GM21717 (cell line): ENCODE measurements around the gene CDK5R2.

Experiments used
- ATAC-seq: cut with Tn5 transposase; IDR thresholded peaks from one replicate; pipeline ENCODE4 v1.9.1; 2021; ENCODE audit warnings: mild to moderate bottlenecking, moderate library complexity; ENCODE audit not compliant: unreplicated experiment

CDK5R2 gene

DNA sequence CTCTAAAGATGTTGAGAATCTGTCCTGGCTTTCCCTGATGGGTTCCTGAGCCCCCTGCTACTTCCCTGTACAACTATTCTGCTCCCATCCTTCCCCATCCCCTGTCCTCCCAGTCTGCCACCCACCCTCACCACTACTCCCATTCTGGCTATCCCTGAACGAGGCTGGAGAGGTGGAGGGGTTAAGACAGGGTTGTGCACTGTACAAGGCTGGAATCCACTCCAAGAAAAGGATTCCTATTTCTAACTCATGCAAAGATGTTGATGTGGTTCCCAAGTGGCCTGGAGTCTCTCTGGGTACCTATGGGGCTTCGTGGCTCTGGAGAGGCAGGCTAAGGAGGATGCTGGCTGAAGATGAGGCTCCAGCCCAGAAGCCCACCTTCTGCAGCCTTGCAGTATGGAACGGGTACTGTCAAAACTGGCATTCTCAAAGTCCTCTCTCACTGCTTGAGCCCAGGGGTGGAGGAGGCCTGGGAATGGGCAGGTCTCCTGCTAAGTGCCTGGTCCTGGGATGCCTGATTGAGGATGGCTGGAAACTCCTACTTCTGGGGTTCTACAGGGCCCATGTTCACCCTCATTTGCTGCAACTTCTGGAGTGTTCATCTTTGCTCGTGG is 26.8 kb downstream of the CDK5R2 start:
- no peak for ATAC-seq

DNA sequence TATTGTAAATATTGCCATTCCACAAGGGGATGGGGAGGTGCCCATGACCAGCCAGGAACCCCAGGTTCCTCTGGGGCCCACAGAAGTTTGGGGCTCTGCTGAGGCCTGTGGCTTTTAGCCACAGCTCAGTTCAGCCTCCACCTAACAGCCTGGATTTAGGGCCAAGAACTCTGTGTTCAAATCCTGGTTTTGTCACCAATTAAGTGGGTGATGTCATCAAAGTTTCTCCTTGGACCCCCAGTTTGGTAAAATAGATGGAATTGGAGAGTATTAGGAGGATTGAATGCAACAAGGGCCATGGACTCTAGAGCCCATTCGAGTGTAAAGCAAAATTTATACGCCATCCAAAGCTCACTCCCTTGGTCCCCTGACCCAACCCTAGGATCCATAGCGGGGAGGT is 28.7 kb downstream of the CDK5R2 start:
- ATAC-seq: no peak

DNA sequence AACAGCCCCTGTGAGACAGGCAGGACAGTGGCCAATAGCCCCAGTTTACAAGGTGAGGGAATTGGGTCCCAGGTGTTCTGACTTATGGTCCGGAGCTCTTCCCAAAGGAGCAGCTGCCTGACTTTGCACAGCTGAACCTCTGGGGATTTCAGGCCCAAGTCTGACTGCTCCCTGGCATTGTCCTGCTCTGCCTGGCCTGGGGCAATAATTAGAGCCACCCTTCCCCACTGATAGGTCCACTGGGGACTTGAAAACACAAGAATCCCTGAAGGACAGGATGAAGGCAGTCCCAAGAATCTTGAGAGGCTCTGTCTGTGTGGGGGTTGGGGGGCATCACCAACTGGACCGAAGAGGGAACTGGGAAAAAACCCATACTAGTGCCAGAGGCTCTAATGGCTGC is 29.2 kb downstream of the CDK5R2 start:
- ATAC-seq: no peak

DNA sequence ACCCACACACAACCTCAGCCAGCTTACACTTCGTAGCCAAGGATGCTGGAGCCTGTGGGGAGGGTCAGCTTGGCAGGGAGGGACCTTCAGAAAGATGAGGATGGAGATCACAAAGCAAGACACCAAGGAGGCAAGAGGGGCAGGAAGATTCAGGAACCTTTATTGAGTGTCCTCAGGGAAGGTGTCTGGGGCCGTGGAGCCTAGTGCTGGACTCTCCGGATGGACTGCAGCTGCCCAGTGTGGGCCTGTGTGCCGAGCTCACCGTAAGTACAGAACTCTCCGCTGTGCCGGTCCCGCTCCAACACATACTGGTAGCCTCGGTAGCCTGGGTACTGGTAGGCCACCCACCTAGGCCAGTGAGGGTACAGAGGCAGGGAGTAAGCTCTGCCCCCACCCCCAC is 30.6 kb downstream of the CDK5R2 start:
- ATAC-seq: no peak

DNA sequence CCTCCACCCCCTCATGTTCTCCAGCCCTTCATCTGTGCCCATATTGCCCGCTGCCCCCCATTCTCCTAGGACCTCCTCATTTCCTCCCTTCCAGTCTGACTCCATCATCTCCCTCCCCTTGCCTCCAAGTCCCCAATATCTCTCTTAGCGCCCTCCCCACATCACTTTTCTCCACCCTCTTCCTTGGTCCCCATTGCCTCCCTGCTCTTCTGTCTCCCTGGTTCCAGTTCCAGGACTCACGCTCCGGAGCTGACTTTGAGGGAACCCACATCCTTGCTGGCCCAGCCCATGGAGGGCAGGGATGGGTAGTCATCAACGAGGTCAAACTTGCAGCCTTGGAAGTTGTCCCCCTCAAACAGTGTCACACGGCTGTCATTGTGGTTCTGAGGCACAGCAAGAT is 31.1 kb downstream of the CDK5R2 start:
- ATAC-seq: no peak

DNA sequence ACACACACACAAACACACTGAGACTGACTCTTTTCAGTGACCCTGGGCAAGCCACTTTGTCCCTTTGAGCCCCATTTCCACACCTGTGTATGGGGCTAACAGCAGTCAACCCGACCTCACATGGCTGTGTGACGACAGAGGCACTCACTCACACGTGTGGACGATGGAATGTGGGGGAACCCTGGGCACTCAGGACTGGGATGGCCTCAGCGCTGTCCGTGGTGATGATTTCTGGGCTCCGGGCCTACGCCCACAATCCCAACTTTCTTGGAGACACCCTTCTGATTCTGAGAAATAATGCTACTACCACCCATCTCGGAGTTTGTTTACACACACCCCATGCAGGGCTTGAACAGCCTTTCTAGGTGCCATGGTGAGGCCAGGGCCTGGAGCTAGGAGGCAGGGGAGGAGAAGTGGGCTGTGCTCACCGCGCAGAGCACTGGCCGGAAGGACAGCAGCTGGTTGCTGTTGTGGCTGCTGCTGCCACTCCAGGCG is 32.3 kb downstream of the CDK5R2 start:
- ATAC-seq: no peak

DNA sequence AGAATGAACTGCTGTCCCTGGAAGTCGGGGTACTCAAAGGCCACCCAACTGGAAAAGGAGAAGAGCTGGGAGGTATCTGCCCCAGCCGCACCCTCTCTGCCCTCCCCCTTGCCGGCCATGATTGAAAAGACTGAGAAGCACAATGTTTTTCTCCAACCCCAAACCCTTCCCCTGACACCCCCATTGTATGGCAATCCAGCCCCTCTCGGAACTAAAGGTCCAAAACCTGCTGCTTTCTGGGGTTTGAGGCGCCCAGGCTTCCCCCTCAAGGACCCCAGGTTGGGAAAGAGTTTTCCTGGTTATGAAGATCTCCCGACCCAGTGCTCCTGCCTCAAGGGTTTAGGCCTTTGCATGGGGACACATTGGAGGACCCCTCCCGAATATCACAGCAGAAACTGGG is 32.7 kb downstream of the CDK5R2 start:
- no peak for ATAC-seq

DNA sequence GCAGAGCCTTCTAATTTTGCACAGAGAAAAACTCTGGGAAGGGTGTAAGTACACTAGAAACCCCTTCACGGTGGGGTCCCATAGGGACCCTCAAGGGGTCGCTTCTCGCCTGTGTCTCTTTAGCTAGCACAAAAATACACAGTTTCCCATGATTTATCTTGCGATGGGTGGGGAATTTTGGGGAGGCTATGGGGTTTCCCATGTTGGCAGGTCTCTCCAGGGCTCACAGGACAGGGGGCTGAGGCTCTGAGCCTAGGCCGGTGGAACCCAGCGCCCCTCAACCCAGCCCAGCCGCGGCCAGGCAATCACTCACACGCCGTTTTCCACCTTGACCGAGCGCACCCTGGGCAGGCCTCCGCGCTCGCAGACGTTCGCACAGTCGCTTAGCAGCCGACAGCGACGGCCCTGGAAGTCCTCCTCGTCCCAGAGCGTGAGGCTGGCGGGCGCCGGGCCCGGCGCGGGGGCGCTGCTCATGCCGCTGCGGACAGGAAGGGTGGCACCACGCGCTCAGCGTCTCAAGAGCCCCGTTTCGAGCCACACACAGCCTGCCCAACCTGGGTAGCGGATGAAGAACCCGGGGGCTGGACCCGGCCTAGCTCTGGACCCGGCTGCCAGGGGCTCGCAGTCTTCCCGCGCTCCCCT is 33.4 kb downstream of the CDK5R2 start:
- no peak for ATAC-seq

DNA sequence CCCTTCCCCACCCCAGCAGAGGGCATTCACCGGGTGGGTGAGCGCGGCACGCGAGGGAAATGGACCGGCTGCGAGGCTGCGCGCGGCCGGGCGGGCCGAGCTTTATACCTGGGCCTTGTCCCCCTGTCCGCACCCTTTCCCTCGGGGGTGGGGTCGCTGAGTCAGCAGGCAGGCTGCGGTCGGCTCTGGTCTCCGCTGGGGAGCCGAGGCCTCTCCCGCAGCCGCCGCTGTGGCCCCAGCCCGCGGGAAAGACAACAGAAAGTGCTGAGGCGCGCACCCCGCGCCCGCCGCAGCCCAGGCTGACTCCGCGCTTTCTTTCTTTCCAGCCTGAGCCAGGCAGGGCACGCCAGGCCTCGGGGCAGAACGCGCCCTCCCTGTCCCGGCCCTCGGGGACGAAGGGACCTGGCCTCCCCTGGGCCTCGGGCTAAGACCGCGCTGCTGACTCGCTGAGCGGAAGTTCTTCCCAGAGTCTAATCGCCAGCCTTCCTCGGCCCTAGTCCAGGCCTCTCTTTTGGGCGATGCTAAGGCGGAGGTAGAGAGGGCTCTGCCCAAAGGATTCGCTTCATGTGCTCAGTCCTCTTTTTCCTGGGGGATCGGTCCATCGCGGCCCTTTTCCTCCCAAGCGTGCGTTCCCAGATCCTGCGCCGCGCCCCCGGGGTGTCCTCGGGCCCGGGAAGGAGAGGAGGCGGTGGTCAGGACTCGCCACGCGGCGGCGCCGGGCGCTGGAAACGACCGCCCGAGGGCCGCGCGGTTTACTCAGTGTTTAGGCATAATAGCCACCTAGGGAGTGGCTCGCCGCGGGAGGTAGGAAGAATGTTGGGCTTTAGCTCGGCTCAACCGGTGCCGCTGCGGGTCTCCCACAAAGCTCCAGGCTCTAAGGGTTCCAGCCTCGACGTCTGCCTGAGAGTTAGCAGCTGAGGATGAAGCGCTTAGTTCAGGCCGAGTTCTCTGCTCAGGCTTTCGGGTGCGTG is 34.2 kb downstream of the CDK5R2 start, which contains the start of gene CRYBA2:
TSS of gene CRYBA2 (minus strand) at position 78 of the 971 bp plus-strand sequence. CDS start 246 bp downstream, outside the sequence.
- ATAC-seq: no peak

DNA sequence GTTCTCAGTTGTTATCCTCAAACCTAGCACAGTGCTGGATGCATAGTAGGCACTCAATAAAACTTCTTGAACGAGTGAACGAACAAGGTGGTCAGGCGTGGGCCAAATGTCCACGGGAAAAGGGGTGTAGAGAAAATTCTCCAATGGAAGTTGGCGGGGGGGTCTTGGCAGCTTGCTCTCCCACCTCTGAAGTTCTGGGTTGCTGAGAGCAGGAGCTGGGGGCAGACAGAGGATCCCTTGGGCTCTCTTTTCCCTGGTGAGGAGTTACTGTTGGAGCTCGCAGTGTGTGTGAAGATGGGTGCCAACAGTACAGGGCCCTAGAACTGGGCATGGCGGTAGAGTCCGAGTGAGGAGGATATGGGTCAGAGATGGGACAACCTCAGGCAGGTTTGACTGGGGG is 36.1 kb downstream of the CDK5R2 start:
- no peak for ATAC-seq

DNA sequence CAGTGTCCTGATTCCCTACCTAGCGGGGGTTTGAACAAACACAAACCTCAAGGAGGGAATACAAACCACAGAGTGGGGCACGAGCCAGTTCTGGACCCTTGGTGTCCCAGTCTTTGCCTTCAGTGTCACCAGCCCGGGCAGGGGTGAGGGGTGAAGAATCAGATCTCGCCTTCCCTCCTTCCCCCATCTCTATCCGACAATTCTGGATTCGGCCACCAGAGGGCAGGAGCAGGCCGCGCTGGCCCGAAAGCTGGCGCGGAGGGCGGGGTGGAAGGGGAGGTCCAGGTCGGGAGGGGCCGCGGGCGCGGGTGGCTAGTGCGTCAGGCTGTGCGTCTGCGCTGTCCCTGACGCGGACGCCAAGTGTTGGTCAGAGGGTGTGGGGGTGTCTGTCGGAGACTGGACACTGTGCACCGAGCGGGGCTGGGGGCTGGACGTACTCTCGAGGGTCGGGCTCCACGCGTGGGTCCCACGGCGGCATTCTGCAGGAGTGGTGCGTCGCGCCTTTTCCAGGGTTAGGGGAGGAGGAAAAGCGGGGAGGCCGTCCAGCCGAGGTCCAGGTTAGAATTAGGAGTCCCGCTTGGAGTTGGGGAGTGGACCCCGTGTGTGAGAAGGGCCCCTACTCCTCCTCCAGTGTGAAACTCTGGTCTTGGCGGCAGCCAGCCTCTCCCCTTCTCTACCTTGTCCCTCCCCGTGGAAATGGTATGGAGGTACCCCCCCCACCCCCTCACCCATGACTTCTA is 36.7 kb downstream of the CDK5R2 start:
- ATAC-seq: no peak

DNA sequence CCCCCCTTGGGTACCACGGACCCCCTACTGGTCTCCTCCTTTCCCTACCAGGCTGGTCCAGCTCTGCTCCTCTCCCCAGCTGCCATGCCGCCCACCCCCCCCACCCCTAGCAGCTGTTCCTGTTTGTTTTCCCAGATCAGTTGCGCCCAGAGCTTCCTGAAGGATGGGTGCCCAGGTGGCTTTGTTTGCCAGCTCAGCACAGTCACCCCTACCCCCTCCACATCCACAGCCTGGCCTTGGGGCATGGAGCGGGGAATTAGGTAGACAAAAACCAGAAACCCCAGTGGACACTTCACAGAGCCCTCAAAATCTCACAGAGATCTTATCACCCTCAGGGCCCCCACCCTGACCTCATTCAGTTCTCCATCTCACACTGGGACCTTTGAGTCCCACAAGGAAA is 37.5 kb downstream of the CDK5R2 start:
- no peak for ATAC-seq

DNA sequence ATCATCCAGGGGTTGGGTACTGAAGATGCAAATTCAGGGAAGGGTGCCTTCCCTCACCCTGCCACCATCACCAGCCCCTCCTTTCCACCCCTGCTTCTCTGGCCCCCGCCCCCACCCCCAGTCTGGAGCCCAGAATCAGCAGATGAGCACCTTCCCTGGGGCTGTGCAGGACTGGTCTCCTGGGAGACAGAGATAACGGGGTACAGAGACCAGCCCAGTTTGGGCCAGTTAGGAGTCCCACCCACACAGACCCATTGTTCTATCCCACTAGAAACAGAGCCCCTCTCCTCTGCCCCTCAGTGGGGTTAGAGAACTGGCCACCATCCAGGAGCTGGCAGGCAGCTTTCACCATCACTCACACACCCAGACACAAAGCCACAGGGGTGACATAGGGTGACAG is 38.3 kb downstream of the CDK5R2 start:
- ATAC-seq: no peak

DNA sequence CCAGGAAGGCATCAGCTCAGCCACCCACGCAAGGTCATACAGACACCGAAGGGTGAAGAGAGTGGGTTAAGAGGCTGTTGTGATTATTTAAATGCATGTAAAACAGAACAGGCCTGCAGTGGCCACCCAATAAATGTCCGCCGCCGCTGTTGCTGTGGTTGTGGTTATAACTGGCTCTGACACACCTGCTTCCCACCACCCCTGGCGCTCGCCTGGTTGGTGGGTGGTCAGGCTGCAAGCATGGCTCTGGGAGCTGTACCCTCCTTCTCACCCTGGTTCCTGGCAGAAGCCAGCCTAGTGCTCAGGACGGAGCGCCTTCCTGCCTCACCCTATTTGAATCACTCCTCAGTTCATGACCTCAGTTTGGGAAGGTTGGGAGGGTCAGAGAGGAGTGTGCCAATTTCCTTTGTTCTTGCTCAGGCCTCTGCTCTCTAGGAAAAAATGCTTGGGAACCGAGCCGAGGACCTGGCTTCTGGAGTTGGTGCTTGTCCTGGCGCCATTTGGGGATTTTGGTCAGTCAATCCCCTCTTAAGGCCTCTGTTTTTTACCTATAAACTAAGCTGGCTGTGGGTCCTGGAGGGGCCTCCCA is 39.0 kb downstream of the CDK5R2 start:
- ATAC-seq: no peak

DNA sequence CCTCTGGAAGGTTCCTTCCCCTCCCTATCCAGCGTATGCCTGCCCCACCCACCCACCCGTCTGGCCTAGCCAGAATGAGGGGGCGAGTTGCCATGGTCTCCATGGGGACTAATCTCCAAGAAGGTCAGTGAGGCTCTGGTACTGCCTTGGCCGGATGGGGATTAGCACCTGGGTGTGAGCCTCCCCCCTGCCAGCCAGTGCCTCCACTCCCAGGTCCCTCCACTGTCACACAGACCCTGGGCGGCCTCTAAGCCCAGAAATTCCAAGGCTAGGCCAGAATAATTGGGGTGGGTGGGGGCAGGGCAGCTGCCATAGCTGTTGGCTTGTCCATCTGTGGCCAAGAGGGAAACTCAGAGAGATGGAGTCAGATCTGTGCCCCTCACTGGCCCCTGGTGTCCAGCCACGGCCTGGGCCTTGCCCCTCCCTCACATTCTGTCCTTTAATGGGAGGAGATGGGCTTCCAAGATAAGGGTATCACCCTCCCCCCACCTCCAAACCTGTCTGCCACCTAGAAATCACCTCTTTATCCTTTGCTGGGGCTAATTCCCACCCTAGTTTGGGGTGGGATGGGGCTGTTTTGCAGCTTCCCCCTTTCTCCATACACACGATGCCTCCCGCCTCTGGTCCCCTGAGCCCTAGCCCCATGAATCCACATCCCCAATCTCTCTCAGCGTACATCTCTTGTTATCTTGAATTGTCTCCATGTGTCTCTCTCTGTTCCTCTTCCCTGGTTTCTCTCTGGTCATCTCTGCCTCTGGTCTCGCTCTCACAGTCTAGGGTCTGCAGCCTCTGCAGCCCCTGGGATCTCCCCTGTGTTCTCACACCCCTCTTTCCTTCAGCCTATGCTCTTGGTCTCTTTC is 39.8 kb downstream of the CDK5R2 start:
- no peak for ATAC-seq

DNA sequence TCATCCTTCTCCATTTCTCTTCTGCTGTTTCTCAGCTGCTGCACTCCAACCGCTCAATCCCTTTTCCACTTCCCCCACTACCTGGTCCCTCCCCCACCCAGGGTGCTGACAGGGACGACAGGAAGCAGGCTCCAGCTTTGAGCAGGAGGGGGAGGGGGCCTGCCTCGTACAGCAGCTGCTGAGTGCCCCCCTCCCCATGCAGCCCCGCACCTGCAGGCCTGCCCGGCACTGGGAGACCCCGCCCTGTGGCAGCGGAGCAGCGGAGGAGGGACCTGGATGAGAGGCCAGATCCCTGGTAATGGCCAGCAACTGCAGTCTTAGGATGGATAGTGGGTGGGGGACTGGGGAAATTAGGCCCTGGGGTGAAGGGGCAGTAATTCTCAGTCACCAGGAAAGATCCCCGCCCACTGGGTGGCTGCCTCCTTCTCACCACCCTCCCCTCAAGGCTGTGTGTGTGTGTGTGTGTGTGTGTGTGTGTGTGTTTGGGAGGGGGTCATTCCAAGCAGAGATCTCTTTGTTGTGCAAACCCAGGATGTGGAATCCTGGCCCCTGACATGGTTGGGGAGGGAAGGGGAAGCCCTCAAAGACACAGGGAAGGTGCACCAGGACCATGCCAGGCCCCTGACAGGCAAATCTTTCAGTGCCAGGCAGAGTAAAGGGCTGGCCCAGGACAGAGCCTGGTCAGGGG is 40.6 kb downstream of the CDK5R2 start:
- no peak for ATAC-seq

DNA sequence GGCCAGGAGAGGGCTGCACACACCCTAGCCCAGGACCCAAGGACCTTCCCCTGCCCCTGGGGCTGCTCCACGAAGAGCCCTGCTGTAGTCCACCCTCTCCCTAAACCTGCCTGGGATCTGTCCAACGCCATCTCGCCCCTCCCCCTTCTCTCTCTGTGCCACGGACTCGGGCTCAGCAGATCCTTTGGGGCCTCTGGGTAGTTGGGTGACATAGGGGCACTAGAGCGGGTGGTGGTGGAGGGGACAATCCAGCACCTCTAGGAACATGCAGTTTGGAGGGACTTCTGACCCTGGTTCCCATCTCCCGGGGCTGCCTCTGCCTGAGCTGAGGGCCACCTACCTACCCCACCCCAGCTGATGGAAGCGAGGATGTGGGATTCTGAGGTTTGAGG is 41.1 kb downstream of the CDK5R2 start:
- no peak for ATAC-seq

DNA sequence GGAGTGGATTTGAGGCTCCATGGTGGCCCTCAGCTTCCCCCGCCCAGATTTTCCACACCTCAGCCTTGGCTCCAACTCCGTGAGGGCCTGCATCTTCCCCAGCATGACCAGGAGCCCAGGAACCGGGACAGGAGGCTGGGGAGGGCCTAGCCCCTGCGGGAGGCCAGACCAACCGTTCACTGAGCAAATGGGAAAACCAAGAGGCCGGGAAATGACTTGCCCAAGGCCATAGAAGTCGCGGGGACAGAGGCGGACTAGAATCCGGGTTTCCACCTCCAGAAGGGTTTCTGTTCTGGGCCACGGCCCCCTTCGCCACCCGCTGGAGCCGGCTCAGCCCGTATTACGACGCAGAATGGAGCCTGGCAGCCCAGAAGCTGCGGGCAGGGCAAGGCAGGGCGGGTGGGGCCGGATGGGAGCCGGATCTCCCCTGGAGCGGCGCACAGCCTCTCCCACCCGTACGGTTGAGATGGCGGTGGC is 41.7 kb downstream of the CDK5R2 start:
- ATAC-seq: no peak
